ENCODE data around the gene DPYSL3.

- TF ChIP-seq POLR2A (IDR thresholded peaks at IDR 0.05), result no peak
- no peak for TF ChIP-seq CTCF (IDR thresholded peaks at IDR 0.05)
These were observed 75.8 kb downstream of the DPYSL3 start for GRCh38 chr5:147434049-147434448.

Measured in esophagus squamous epithelium (tissue), 4 donors.